Epidermal melanocyte (primary cell): Measurements from ENCODE around the gene TSPAN2.

Experiments used
- DNase-seq: peaks from one replicate; pipeline ENCODE4 v3.0.0; 2011; ENCODE audit warnings: low spot score; ENCODE audit not compliant: insufficient read length

TSPAN2 gene

GRCh38 chr1:115113766-115114165, 24.5 kb upstream of the TSPAN2 start:
- no peak for DNase-seq

- no peak for DNase-seq
Observed at GRCh38 chr1:115112496-115113375, 23.4 kb upstream of the TSPAN2 start.

- no peak for DNase-seq
Observed at GRCh38 chr1:115107516-115108260, 18.4 kb upstream of the TSPAN2 start.

GRCh38 chr1:115105831-115106230, 16.5 kb upstream of the TSPAN2 start:
- DNase-seq = no peak

GRCh38 chr1:115099693-115100050, 10.4 kb upstream of the TSPAN2 start:
- DNase-seq = no peak

- DNase-seq = no peak
Observed at GRCh38 chr1:115098979-115099692, 9.8 kb upstream of the TSPAN2 start.

- DNase-seq = no peak
Observed at GRCh38 chr1:115092175-115092574, 2.9 kb upstream of the TSPAN2 start.

- DNase-seq = no peak
Observed at GRCh38 chr1:115091572-115091971, 2.3 kb upstream of the TSPAN2 start.

GRCh38 chr1:115090956-115091355, 1.7 kb upstream of the TSPAN2 start:
- no peak for DNase-seq

- no peak for DNase-seq
Observed at GRCh38 chr1:115090540-115090939, 1.2 kb upstream of the TSPAN2 start.

GRCh38 chr1:115090186-115090490, 835 bp upstream of the TSPAN2 start:
- DNase-seq = no peak

- no peak for DNase-seq
Observed at GRCh38 chr1:115088871-115089419, 358 bp downstream of the TSPAN2 start.

GRCh38 chr1:115088115-115088778, 1.1 kb downstream of the TSPAN2 start:
- no peak for DNase-seq

GRCh38 chr1:115086176-115086830, 3.0 kb downstream of the TSPAN2 start:
- no peak for DNase-seq

GRCh38 chr1:115084902-115085511, 4.3 kb downstream of the TSPAN2 start:
- DNase-seq = no peak

- no peak for DNase-seq
Observed at GRCh38 chr1:115082949-115083348, 6.4 kb downstream of the TSPAN2 start.

- DNase-seq = no peak
Observed at GRCh38 chr1:115078708-115079107, 10.6 kb downstream of the TSPAN2 start.

GRCh38 chr1:115077984-115078330, 11.3 kb downstream of the TSPAN2 start:
- DNase-seq = no peak

GRCh38 chr1:115077286-115077983, 11.9 kb downstream of the TSPAN2 start:
- DNase-seq = no peak

- no peak for DNase-seq
Observed at GRCh38 chr1:115076384-115076915, 12.9 kb downstream of the TSPAN2 start.
